Ovary (tissue), 9 donors: ENCODE measurements around the gene COL11A2. TPM values are rescaled to one million over a fixed set of nuclear protein-coding genes. Genes with fewer than 3 reads are reported as not detected.

ENCODE experiments used
- DNase-seq, 5 donors: peaks; one replicate each; pipeline ENCODE4 v3.0.0-alpha.2; 2019 to 2020
- H3K27ac ChIP-seq, 2 donors: fragments of 200-600 bp; one replicate each; pipeline versions ENCODE4 v1.5.1 to v1.8.0; 2019 to 2022
- H3K27me3 ChIP-seq: fragments of 200-600 bp; one replicate; pipeline ENCODE4 v1.8.0; 2022
- H3K36me3 ChIP-seq: fragments of 200-600 bp; sonication (generic); one replicate; pipeline ENCODE4 v1.5.1; 2019
- H3K4me1 ChIP-seq: one replicate; pipeline ENCODE4 v1.8.1; 2013; ENCODE audit warnings: mild to moderate bottlenecking, moderate library complexity; ENCODE audit not compliant: insufficient read depth
- H3K4me3 ChIP-seq: fragments of 200-600 bp; sonication (generic); one replicate; pipeline ENCODE4 v1.5.1; 2017
- H3K9me3 ChIP-seq, 2 donors: fragments of 200-600 bp in 1 of 2; sonication (generic) in 1 of 2; one replicate each; pipeline versions ENCODE4 v1.5.1 to v1.8.1; 2013 to 2019; ENCODE audit warnings: mild to moderate bottlenecking in 1 of 2, moderate library complexity in 1 of 2
- CTCF ChIP-seq, 3 donors: fragments of 450-650 bp in 2 of 3; fragments of 200-600 bp in 1 of 3; IDR thresholded peaks; one replicate each; pipeline versions ENCODE4 v1.5.1 to v1.8.0; 2016 to 2022; ENCODE audit warnings: antibody characterized with exemption in 3 of 3, mild to moderate bottlenecking in 1 of 3
- EP300 ChIP-seq: sonication (generic); formaldehyde crosslinking; IDR thresholded peaks from one replicate; pipeline ENCODE4 v1.6.1; 2017; ENCODE audit warnings: antibody characterized with exemption
- POLR2A ChIP-seq: fragments of 450-650 bp; IDR thresholded peaks from one replicate; pipeline ENCODE4 v1.6.1; 2017; ENCODE audit warnings: antibody characterized with exemption, mild to moderate bottlenecking, moderate library complexity
- whole genome bisulfite sequencing, 3 donors: extraction: QIAGEN DNeasy Blood & Tissue Kit in 1 of 3; methylation state at CpG; one replicate each; pipeline versions ENCODE4 v1.1.5 to v1.1.7; 2013 to 2017; 5-methylcytosine and 5-hydroxymethylcytosine counted together
- intact Hi-C, 4 donors: fragments of 100-400 bp; cut with DNase I; formaldehyde crosslinking; loops; one replicate each; pipeline versions ENCODE4 v1.11.0 to v1.15.1; 2022 to 2023
- polyA plus RNA-seq, 2 donors: library from polyadenylated mRNA; stranded (reverse); fragments of 200-250 nt in 1 of 2; fragments of 350-450 nt in 1 of 2; fragmentation: Illumina TruSeq in 1 of 2; extraction: RNeasy Lipid Tissue Mini Kit (QIAGEN cat#74804) in 1 of 2; gene quantifications; one replicate each; pipeline ENCODE4 v1.2.3, GENCODE V29; 2013 to 2014
- total RNA-seq, 7 donors: library from RNA; depleted of rRNA in 2 of 7; stranded (reverse); fragments of >200 nt in 2 of 7; fragmentation: NEBNext Ultra II Directional in 3 of 7; extraction: Animal tissue kit (Norgen Biotek cat#: 25700) in 3 of 7; gene quantifications; one replicate each; pipeline versions ENCODE4 v1.1.0 to v1.2.4, GENCODE V29; 2016 to 2023
- donor health status: DM: no; HTN: no; CAD: no; lungs with moderate emphysema.
- donor health status: DM: no; HTN: no; CAD: no.
- donor health status: Bipolar disorder and iron deficiency.
- donor health status: DM: yes; HTN: yes; CAD: no.
- donor health status: DM: no; HTN: no; CAD: no.
- donor health status: DM: yes; HTN: yes; CAD: no.

Gene COL11A2
- total and polyA plus RNA-seq, 9 donors: 0.52 to 1.2 (median 0.92) TPM

- Histone ChIP-seq H3K4me3 (no peak overlapping the region), H3K27ac (no peak overlapping the region), H3K27me3 (no peaks in the 10 kb centered on the region), H3K36me3 (no peaks in the 10 kb centered on the region), H3K9me3 (no peaks in the 10 kb centered on the region), H3K4me1 (no peaks in the 10 kb centered on the region)
- DNase-seq: no peak
- intact Hi-C loops: no loop called here
- TF ChIP-seq CTCF (IDR thresholded peaks at IDR 0.05) (no peak), POLR2A (no peak), EP300 (no peak)
- 84 to 87% (median 86%) methylated on average over 14 to 17 of the region's 17 CpGs for WGBS, 3 donors
Observed at GRCh38 chr6:33165581-33166258, 26.5 kb downstream of the COL11A2 start.

- intact Hi-C loops: loop anchor here in 2 of 4 donors (5.0 kb wide), 1 partner anchor 82 kb away; no protein-coding TSS in a partner anchor
Observed at GRCh38 chr6:33164665-33165373, 27.4 kb downstream of the COL11A2 start.

GRCh38 chr6:33164176-33164575 lies 28.1 kb downstream of the COL11A2 start:
- 47 to 50% (median 50%) methylated on average over 10 of the region's 10 CpGs for WGBS, 3 donors
- no peak overlapping the region for H3K4me3 ChIP-seq
- no peak for DNase-seq
- H3K4me1 ChIP-seq: no peaks in the 10 kb centered on the region
- H3K27me3 ChIP-seq: no peaks in the 10 kb centered on the region
- H3K27ac ChIP-seq: no peak overlapping the region
- TF ChIP-seq CTCF (IDR thresholded peaks at IDR 0.05) (no peak), EP300 (no peak)
- intact Hi-C loops: loop anchor here in 2 of 4 donors (5.0 kb wide), 1 partner anchor 83 kb away; no protein-coding TSS in a partner anchor
- H3K9me3 ChIP-seq: no peaks in the 10 kb centered on the region
- no peaks in the 10 kb centered on the region for H3K36me3 ChIP-seq

More at GRCh38 chr6:33164665-33165373, 27.4 kb downstream of the COL11A2 start:
- Histone ChIP-seq H3K9me3 (no peaks in the 10 kb centered on the region), H3K27me3 (no peaks in the 10 kb centered on the region), H3K36me3 (no peaks in the 10 kb centered on the region), H3K27ac (no peak overlapping the region), H3K4me3 (no peak overlapping the region), H3K4me1 (no peaks in the 10 kb centered on the region)
- DNase-seq: no peak
- 48 to 55% (median 51%) methylated on average over 14 of the region's 14 CpGs for WGBS, 3 donors
- no peak for TF ChIP-seq CTCF (IDR thresholded peaks at IDR 0.05)
- TF ChIP-seq POLR2A: no peak
- TF ChIP-seq EP300: no peak

- Histone ChIP-seq H3K9me3 (no peaks in the 10 kb centered on the region), H3K4me3 (no peak overlapping the region), H3K4me1 (no peaks in the 10 kb centered on the region), H3K27ac (no peak overlapping the region), H3K27me3 (no peaks in the 10 kb centered on the region), H3K36me3 (no peaks in the 10 kb centered on the region)
- intact Hi-C loops: loop anchor here in 3 of 4 donors (2.0 to 5.0 kb wide), 2 partner anchors 84 to 85 kb away; no protein-coding TSS in a partner anchor
- 78 to 83% (median 79%) methylated on average over 10 of the region's 10 CpGs for WGBS, 3 donors
- no peak for DNase-seq
- no peak for TF ChIP-seq EP300
- TF ChIP-seq CTCF (IDR thresholded peaks at IDR 0.05): no peak
- TF ChIP-seq POLR2A: no peak
Observed at GRCh38 chr6:33163540-33163939, 28.7 kb downstream of the COL11A2 start.
